ENCODE data around the gene HSPA12A.

Gene HSPA12A

GRCh38 chr10:116667484-116667883 lies 74.9 kb downstream of the HSPA12A start:
- no peak for DNase-seq

- DNase-seq, result no peak
These were observed 76.7 kb downstream of the HSPA12A start for GRCh38 chr10:116665541-116666125.

- no peak for DNase-seq
These were observed 77.7 kb downstream of the HSPA12A start for GRCh38 chr10:116664631-116665030.

GRCh38 chr10:116663342-116663741 lies 79.0 kb downstream of the HSPA12A start:
- no peak for DNase-seq

GRCh38 chr10:116660860-116661259 lies 81.5 kb downstream of the HSPA12A start:
- no peak for DNase-seq

- no peak for DNase-seq
These were observed 83.2 kb downstream of the HSPA12A start for GRCh38 chr10:116659049-116659670.

GRCh38 chr10:116657863-116658551 lies 84.4 kb downstream of the HSPA12A start:
- DNase-seq, result no peak

GRCh38 chr10:116656044-116656443 lies 86.3 kb downstream of the HSPA12A start:
- no peak for DNase-seq

- no peak for DNase-seq
These were observed 86.8 kb downstream of the HSPA12A start for GRCh38 chr10:116655568-116655967.

- no peak for DNase-seq
These were observed 87.5 kb downstream of the HSPA12A start for GRCh38 chr10:116654816-116655215.

- DNase-seq, result no peak
These were observed 88.5 kb downstream of the HSPA12A start for GRCh38 chr10:116653885-116654284.

GRCh38 chr10:116648903-116649302 lies 93.5 kb downstream of the HSPA12A start:
- no peak for DNase-seq

GRCh38 chr10:116646502-116646901 lies 95.9 kb downstream of the HSPA12A start:
- no peak for DNase-seq

GRCh38 chr10:116637830-116638229 lies 104.5 kb downstream of the HSPA12A start:
- no peak for DNase-seq

- DNase-seq, result no peak
These were observed 105.4 kb downstream of the HSPA12A start for GRCh38 chr10:116636976-116637375.

- no peak for DNase-seq
These were observed 106.0 kb downstream of the HSPA12A start for GRCh38 chr10:116636385-116636784.

GRCh38 chr10:116634126-116634975 lies 108.0 kb downstream of the HSPA12A start:
- DNase-seq, result no peak

- no peak for DNase-seq
These were observed 109.2 kb downstream of the HSPA12A start for GRCh38 chr10:116633216-116633600.

- no peak for DNase-seq
These were observed 109.7 kb downstream of the HSPA12A start for GRCh38 chr10:116632596-116633215.

- no peak for DNase-seq
These were observed 110.5 kb downstream of the HSPA12A start for GRCh38 chr10:116631871-116632295.

- DNase-seq, result no peak
These were observed 112.3 kb downstream of the HSPA12A start for GRCh38 chr10:116630020-116630419.

GRCh38 chr10:116629340-116629739 lies 113.0 kb downstream of the HSPA12A start:
- no peak for DNase-seq

GRCh38 chr10:116627386-116627933 lies 114.9 kb downstream of the HSPA12A start:
- no peak for DNase-seq

Data from GOT3 (cell line).